Endothelial cell (in vitro differentiated cells): ENCODE results near the gene BCAN. TPM values are rescaled to one million over a fixed set of nuclear protein-coding genes. Genes with fewer than 3 reads are reported as not detected.

Source experiments
- DNase-seq: peaks from one replicate; pipeline ENCODE4 v3.0.0; 2021; ENCODE audit warnings: low spot score
- H3K27ac Mint-ChIP-seq: one replicate; pipeline ENCODE4 v1.8.0; 2021; ENCODE audit warnings: mixed read lengths, inconsistent platforms; ENCODE audit not compliant: unreplicated experiment
- H3K27me3 Mint-ChIP-seq: one replicate; pipeline ENCODE4 v1.8.0; 2021; ENCODE audit warnings: mild to moderate bottlenecking, moderate library complexity, mixed read lengths, inconsistent platforms; ENCODE audit not compliant: unreplicated experiment
- H3K36me3 Mint-ChIP-seq: one replicate; pipeline ENCODE4 v1.8.0; 2021; ENCODE audit warnings: mild to moderate bottlenecking, low read depth, mixed read lengths, inconsistent platforms; ENCODE audit not compliant: unreplicated experiment
- H3K4me1 Mint-ChIP-seq: one replicate; pipeline ENCODE4 v1.8.0; 2021; ENCODE audit warnings: mild to moderate bottlenecking, mixed read lengths, inconsistent platforms; ENCODE audit not compliant: unreplicated experiment
- H3K4me3 Mint-ChIP-seq: one replicate; pipeline ENCODE4 v1.8.0; 2021; ENCODE audit warnings: mild to moderate bottlenecking, mixed read lengths, inconsistent platforms; ENCODE audit not compliant: unreplicated experiment
- H3K9me3 Mint-ChIP-seq: one replicate; pipeline ENCODE4 v1.8.0; 2021; ENCODE audit warnings: mixed read lengths, inconsistent platforms; ENCODE audit not compliant: unreplicated experiment
- total RNA-seq: library from RNA; stranded (reverse); fragmentation: NEBNext Ultra II Directional; extraction: Animal tissue kit (Norgen Biotek cat#: 25700); gene quantifications from one replicate; pipeline ENCODE4 v1.2.1, GENCODE V29; 2021; ENCODE audit not compliant: unreplicated experiment
- TF ChIP-seq, protein P1 (sequence below): fragments of 200-600 bp; sonication (generic); IDR thresholded peaks from one replicate; pipeline ENCODE4 v1.5.0; 2021; ENCODE audit warnings: antibody characterized with exemption; ENCODE audit not compliant: unreplicated experiment

The BCAN gene
- total RNA-seq, 1 donor from 2014 or later: 0.46 TPM

DNA sequence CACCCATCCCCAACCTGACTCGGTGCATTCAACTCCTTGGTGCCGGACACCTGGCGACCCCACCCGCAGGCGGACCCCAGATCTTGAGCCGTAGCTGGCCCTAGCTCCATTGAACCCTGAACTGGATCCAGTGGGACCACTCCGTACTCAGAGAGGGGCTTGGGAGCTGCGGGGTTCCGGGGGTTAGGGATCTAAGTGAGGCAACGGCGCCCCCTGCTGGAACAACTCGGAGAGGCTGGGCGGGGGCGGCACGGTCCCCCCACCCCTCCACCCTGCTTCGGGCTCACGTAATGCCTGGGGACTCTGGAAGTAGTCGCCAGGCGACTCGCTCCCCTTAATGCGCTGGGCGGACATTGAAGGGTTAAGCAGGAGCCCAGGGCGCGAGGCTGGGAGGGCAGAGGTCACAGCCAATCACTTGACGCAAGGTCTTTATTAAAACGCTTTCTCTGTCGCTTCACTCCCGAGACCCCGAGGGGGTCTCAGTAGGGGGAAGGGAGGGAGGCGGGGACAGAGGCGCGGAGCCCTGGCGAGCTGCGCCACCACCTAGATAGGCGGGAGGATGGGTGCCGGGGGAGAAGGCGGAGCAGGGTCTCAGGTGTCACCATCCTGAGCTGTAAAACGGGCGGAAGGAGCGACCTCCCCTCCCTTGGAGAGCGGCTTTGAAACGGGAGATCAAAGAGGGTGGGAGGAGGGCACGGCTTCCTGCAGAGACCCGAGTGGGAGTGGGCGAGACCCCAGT is 64.2 kb downstream of the BCAN start:
- peaks cover 4% of the 10 kb centered on the region for H3K36me3 Mint-ChIP-seq

DNA sequence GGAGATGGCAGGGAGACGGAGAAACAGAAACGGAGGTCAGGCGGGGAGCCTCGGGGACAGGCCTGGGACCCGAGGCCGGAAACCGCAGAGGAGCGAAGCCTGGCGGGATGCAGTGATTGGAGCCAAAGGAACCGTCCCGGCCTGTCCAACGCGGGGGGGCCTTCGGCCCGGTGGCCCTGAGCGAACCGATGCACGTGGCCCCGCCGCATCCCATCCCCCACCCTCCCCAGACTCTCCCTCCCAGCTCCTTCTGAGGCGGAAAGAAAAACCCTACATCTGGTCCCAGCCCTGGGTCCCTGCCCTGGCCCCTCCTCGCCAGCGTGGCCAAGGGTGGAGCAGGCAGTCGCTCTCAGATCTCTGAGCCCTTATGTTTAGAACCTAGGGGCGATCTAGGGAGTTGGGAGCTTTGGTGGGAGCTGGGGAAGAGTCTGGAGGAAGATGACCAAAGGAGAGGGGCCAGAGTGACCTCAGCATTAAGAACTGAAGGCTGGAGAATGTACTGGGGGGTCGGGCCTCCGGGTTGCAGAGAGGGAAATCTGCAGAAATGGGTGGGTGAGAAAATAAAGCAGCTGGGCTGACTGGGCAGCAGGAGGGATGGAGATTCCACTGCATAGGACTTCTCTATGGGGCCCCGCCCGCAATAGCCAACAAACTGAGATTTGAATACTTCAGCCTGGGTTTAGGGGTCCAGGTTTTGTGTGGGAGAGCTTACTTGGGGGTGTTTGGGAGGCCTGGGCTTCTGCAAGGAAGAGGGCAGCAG is 64.9 kb downstream of the BCAN start:
- peaks cover 13% of the 10 kb centered on the region for H3K27me3 Mint-ChIP-seq
- no peaks in the 10 kb centered on the region for H3K9me3 Mint-ChIP-seq
- TF ChIP-seq, protein P1, sequence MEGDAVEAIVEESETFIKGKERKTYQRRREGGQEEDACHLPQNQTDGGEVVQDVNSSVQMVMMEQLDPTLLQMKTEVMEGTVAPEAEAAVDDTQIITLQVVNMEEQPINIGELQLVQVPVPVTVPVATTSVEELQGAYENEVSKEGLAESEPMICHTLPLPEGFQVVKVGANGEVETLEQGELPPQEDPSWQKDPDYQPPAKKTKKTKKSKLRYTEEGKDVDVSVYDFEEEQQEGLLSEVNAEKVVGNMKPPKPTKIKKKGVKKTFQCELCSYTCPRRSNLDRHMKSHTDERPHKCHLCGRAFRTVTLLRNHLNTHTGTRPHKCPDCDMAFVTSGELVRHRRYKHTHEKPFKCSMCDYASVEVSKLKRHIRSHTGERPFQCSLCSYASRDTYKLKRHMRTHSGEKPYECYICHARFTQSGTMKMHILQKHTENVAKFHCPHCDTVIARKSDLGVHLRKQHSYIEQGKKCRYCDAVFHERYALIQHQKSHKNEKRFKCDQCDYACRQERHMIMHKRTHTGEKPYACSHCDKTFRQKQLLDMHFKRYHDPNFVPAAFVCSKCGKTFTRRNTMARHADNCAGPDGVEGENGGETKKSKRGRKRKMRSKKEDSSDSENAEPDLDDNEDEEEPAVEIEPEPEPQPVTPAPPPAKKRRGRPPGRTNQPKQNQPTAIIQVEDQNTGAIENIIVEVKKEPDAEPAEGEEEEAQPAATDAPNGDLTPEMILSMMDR: no peak
- peaks cover 17% of the 10 kb centered on the region for H3K4me1 Mint-ChIP-seq
- H3K27ac Mint-ChIP-seq: peak overlapping the region; percentile 57
- peaks cover 4% of the 10 kb centered on the region for H3K36me3 Mint-ChIP-seq
- peak overlapping the region; percentile 78 for H3K4me3 Mint-ChIP-seq
- DNase-seq: no peak

More for the DNA sequence above, 64.2 kb downstream of the BCAN start:
- H3K4me1 Mint-ChIP-seq: peaks cover 17% of the 10 kb centered on the region
- no peak overlapping the region for H3K27ac Mint-ChIP-seq
- DNase-seq: peak; percentile 71
- peak overlapping the region; percentile 78 for H3K4me3 Mint-ChIP-seq
- peaks cover 17% of the 10 kb centered on the region for H3K27me3 Mint-ChIP-seq
- TF ChIP-seq, protein P1: peak; percentile 94
- H3K9me3 Mint-ChIP-seq: no peaks in the 10 kb centered on the region

DNA sequence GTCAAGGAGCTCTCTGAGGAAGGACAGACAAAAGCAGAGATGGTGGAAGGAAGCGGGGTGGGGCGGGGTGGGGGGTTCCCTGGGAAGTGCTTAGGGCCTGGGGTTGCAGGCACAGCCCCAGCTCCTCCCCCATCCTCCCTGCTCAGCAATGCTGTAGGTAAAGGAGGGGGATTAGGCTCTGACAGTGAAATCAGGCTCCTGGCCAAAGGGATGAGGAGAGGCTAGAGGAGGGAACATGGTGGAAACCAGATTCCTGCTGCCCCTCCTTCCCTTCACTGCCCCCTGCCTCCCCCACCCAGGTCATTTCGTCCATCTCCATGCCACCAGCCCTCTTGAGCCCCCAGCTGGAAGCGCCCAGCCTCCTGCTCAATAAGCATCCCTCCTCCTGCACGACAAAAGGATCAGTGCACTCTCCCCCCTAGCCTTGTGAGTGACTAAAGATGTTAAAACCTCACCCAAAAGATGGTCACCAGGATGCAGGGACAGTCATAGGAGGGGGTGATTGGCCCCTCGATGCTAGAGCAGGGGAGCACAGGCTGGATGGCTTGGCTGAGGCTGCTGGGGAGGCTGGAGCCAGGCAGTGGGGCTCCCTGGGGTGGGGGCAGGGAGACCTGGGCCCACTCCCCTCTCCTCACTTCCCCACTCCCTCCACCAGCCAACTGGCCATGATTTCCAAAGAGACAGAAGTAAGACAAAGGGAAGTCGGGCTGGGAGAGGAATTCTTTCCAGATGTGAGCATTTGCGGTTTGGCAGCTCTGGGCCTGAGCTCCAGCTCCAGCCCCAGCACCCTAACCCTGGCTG is 65.7 kb downstream of the BCAN start:
- H3K4me1 Mint-ChIP-seq: peaks cover 17% of the 10 kb centered on the region
- H3K27ac Mint-ChIP-seq: no peak overlapping the region
- peaks cover 11% of the 10 kb centered on the region for H3K27me3 Mint-ChIP-seq
- DNase-seq: no peak
- no peaks in the 10 kb centered on the region for H3K9me3 Mint-ChIP-seq
- TF ChIP-seq, protein P1: no peak
- peaks cover 4% of the 10 kb centered on the region for H3K36me3 Mint-ChIP-seq
- no peak overlapping the region for H3K4me3 Mint-ChIP-seq

DNA sequence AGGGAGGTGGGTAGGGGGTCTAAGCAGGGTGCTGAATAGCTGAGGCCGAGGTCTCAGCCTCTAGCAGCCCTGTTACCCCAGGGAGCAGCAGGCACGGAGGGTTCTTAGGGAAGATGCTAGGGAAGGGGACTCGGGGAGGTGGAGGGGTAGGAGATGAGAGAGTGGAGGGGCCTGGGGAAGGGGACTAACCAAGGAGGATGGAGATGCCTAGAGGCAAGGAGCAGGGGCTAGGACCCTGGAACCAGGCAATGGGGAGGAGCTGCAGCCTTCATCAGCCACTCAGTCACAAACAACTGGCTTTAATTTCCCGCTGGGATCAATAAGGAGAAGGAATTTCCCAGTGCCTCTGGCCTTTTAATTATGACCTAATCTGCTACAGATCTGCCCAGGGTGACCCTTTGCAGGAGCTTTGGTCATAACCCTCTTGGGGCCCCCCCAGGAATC is 66.3 kb downstream of the BCAN start:
- H3K9me3 Mint-ChIP-seq: no peaks in the 10 kb centered on the region
- peaks cover 11% of the 10 kb centered on the region for H3K27me3 Mint-ChIP-seq
- TF ChIP-seq, protein P1: no peak
- H3K4me1 Mint-ChIP-seq: peaks cover 17% of the 10 kb centered on the region
- no peak overlapping the region for H3K4me3 Mint-ChIP-seq
- no peak for DNase-seq
- H3K36me3 Mint-ChIP-seq: peaks cover 4% of the 10 kb centered on the region
- H3K27ac Mint-ChIP-seq: no peak overlapping the region
